ENCODE measurements around the gene KIFC3.

- no peak for TF ChIP-seq CTCF (conservative IDR thresholded peaks at IDR 0.05; ENCODE audit: low read depth, low read length)
- TF ChIP-seq EZH2phosphoT487 (IDR thresholded peaks at IDR 0.05; ENCODE audit: borderline replicate concordance, low read length), result no peak
- TF ChIP-seq EZH2 (IDR thresholded peaks at IDR 0.05; ENCODE audit: low read length, unreplicated experiment), result no peak
Observed at GRCh38 chr16:57756424-57757325, 45.6 kb downstream of the KIFC3 start.

All from PC-3 (cell line).